Measurements from ENCODE around the gene NRXN3. TPM values are rescaled to one million over a fixed set of nuclear protein-coding genes. Genes with fewer than 3 reads are reported as not detected.

Gene NRXN3
- polyA plus RNA-seq, 1 donor (not counting 4 experiments of a cell fraction or from before 2014, with no cell fraction given) = 0.89 TPM

DNA sequence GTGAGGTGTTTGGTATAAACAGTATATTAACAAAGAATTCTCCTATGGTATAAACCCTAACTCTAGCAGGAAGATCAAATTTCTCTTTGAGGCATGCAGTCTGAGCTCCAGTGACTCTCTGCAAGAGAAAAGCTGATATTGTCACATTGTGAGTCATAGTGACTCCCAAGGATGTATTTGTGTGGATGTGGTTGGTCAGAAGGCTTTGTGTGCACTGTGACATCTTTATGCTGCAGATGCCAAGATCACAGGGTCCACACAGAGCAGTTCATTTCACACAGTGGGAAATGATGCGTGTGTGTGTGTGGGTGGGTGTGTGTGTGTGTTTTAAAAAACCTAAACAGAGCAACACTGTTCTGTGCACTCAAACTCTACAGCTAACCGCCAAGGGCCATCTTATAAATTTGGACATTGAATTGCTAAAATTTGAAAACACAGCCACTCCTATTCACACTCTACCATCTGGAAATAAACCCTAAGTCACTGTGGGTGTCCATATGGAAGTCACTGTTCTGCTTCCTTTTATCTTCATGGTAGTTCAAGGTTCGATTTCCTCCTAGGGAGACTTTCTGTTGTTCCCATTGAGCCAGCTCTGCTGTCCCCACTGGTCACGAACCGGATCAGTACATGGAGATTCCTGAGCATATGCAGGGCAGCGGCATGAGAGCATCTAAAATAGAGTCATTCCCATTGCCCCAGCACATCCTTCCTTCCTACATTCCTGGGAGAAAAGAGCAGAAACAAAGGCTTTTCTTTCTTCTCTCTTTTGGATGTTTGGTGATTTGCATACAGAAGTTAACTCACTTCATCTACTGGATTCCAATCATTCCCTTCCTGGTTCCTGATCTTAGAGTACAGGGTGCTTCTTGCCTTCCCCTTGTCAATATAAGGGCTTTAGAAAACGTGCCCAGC is 1313.6 kb downstream of the NRXN3 start:
- no peaks in the 10 kb centered on the region for H3K9me1 ChIP-seq (ENCODE audit: control insufficient read depth, extremely low read depth, insufficient read depth, low read length)
- no peaks in the 10 kb centered on the region for H3K36me3 ChIP-seq (ENCODE audit: control insufficient read depth in 2 of 2, extremely low read depth in 1 of 2, insufficient read depth in 2 of 2, low read length in 2 of 2)
- TF ChIP-seq, protein P1, sequence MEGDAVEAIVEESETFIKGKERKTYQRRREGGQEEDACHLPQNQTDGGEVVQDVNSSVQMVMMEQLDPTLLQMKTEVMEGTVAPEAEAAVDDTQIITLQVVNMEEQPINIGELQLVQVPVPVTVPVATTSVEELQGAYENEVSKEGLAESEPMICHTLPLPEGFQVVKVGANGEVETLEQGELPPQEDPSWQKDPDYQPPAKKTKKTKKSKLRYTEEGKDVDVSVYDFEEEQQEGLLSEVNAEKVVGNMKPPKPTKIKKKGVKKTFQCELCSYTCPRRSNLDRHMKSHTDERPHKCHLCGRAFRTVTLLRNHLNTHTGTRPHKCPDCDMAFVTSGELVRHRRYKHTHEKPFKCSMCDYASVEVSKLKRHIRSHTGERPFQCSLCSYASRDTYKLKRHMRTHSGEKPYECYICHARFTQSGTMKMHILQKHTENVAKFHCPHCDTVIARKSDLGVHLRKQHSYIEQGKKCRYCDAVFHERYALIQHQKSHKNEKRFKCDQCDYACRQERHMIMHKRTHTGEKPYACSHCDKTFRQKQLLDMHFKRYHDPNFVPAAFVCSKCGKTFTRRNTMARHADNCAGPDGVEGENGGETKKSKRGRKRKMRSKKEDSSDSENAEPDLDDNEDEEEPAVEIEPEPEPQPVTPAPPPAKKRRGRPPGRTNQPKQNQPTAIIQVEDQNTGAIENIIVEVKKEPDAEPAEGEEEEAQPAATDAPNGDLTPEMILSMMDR (optimal IDR thresholded peaks at IDR 0.05 in 1 of 3, IDR thresholded peaks at IDR 0.05 in 1 of 3, conservative IDR thresholded peaks at IDR 0.05 in 1 of 3; ENCODE audit: extremely low read depth in 1 of 3, insufficient read depth in 2 of 3, low read length in 3 of 3) = no peak
- no peak for TF ChIP-seq EZH2 (IDR thresholded peaks at IDR 0.05; ENCODE audit: low read length)
- H3K9me3 ChIP-seq (ENCODE audit: control insufficient read depth, low read depth, low read length) = no peaks in the 10 kb centered on the region
- no peak overlapping the region for H2AFZ ChIP-seq (ENCODE audit: control insufficient read depth, low read length)
- dilution Hi-C loops (cut with MboI; ENCODE audit: extremely low pct_ligation_motif_present, low sequenced_read_pairs) = no loop called here
- no peak for FAIRE-seq
- no peaks in the 10 kb centered on the region for H4K20me1 ChIP-seq (ENCODE audit: control insufficient read depth, extremely low read depth, insufficient read depth, low read length)
- no peaks in the 10 kb centered on the region for H3K4me1 ChIP-seq (ENCODE audit: control insufficient read depth, extremely low read depth, insufficient read depth, low read length)
- no peak for DNase-seq (ENCODE audit: low read depth, low spot score)
- H3K4me3 ChIP-seq (ENCODE audit: control insufficient read depth in 2 of 3, extremely low read depth in 1 of 3, insufficient read depth in 2 of 3, low read depth in 1 of 3, low read length in 3 of 3) = no peak overlapping the region
- no peak overlapping the region for H3K9ac ChIP-seq (ENCODE audit: control insufficient read depth, extremely low read depth, insufficient read depth, low read length)
- H3K27me3 ChIP-seq (ENCODE audit: control insufficient read depth, extremely low read depth, insufficient read depth, low read length) = no peaks in the 10 kb centered on the region
- no peak overlapping the region for H3K27ac ChIP-seq (ENCODE audit: control insufficient read depth, insufficient read depth, low read length)
- H3K4me2 ChIP-seq (ENCODE audit: control insufficient read depth, extremely low read depth, insufficient read depth, low read depth, low read length) = no peak overlapping the region
- no peaks in the 10 kb centered on the region for H3K79me2 ChIP-seq (ENCODE audit: control insufficient read depth, insufficient read depth, low read length)

DNA sequence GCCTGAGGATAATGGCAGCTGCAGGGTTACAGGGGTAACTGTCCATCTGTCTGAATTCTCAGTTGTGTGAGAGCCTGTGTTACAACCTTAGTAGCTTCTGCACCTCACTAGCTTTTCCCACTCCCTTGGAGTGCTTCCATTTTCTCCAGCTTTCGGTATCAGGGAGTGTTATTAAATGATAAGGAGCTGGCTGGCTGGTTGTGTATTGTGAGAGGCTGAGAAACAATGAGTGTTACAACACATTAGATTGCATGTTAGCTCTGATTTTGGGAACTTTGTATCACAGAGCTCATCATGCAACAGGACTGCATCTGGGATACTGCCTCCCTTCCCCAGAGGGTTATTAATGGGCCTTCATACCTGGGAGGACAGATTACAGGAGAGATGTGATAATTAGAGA is 1317.5 kb downstream of the NRXN3 start:
- H3K79me2 ChIP-seq (ENCODE audit: control insufficient read depth, insufficient read depth, low read length) = no peaks in the 10 kb centered on the region
- no peaks in the 10 kb centered on the region for H3K9me1 ChIP-seq (ENCODE audit: control insufficient read depth, extremely low read depth, insufficient read depth, low read length)
- H3K4me1 ChIP-seq (ENCODE audit: control insufficient read depth, extremely low read depth, insufficient read depth, low read length) = no peaks in the 10 kb centered on the region
- dilution Hi-C loops (cut with MboI; ENCODE audit: extremely low pct_ligation_motif_present, low sequenced_read_pairs) = no loop called here
- TF ChIP-seq, protein P1 (optimal IDR thresholded peaks at IDR 0.05 in 1 of 3, IDR thresholded peaks at IDR 0.05 in 1 of 3, conservative IDR thresholded peaks at IDR 0.05 in 1 of 3; ENCODE audit: extremely low read depth in 1 of 3, insufficient read depth in 2 of 3, low read length in 3 of 3) = no peak
- TF ChIP-seq EZH2 (IDR thresholded peaks at IDR 0.05; ENCODE audit: low read length) = no peak
- no peaks in the 10 kb centered on the region for H3K27me3 ChIP-seq (ENCODE audit: control insufficient read depth, extremely low read depth, insufficient read depth, low read length)
- no peak overlapping the region for H3K9ac ChIP-seq (ENCODE audit: control insufficient read depth, extremely low read depth, insufficient read depth, low read length)
- H3K4me3 ChIP-seq (ENCODE audit: control insufficient read depth in 2 of 3, extremely low read depth in 1 of 3, insufficient read depth in 2 of 3, low read depth in 1 of 3, low read length in 3 of 3) = no peak overlapping the region
- FAIRE-seq (no peak), DNase-seq (ENCODE audit: low read depth, low spot score) (no peak)
- H4K20me1 ChIP-seq (ENCODE audit: control insufficient read depth, extremely low read depth, insufficient read depth, low read length) = no peaks in the 10 kb centered on the region
- no peaks in the 10 kb centered on the region for H3K36me3 ChIP-seq (ENCODE audit: control insufficient read depth in 2 of 2, extremely low read depth in 1 of 2, insufficient read depth in 2 of 2, low read length in 2 of 2)
- H3K4me2 ChIP-seq (ENCODE audit: control insufficient read depth, extremely low read depth, insufficient read depth, low read depth, low read length) = no peak overlapping the region
- no peak overlapping the region for H2AFZ ChIP-seq (ENCODE audit: control insufficient read depth, low read length)
- H3K27ac ChIP-seq (ENCODE audit: control insufficient read depth, insufficient read depth, low read length) = no peak overlapping the region
- no peaks in the 10 kb centered on the region for H3K9me3 ChIP-seq (ENCODE audit: control insufficient read depth, low read depth, low read length)
